ENCODE measurements around the gene NUP210L. TPM values are rescaled to one million over a fixed set of nuclear protein-coding genes. Genes with fewer than 3 reads are reported as not detected.

NUP210L gene
- total and polyA plus RNA-seq, 2 donors (not counting 3 experiments of a cell fraction or from before 2014, with no cell fraction given), result 0.01 to 0.07 TPM

GRCh38 chr1:153951183-153951582 lies 203.7 kb downstream of the NUP210L start:
- DNase-seq (ENCODE audit: low read depth, low spot score) (no peak), FAIRE-seq (no peak)
- ChIA-PET POLR2A (no interaction called here), CTCF (no interaction called here)
- no peaks in the 10 kb centered on the region for H4K20me1 ChIP-seq (replicated peaks; ENCODE audit: control insufficient read depth, extremely low read depth, insufficient read depth, low read length)
- no peaks in the 10 kb centered on the region for H3K4me1 ChIP-seq (ENCODE audit: control insufficient read depth, extremely low read depth, insufficient read depth, low read length)
- H3K9me3 ChIP-seq (replicated peaks; ENCODE audit: control insufficient read depth, insufficient read depth, low read length), result no peaks in the 10 kb centered on the region
- H2AFZ ChIP-seq (ENCODE audit: low read depth, low read length), result no peak overlapping the region
- no peak overlapping the region for H3K9ac ChIP-seq (replicated peaks; ENCODE audit: extremely low read depth, insufficient read depth, low read length)
- intact Hi-C loops (cut with micrococcal nuclease) (no loop called here), dilution Hi-C loops (cut with MboI; ENCODE audit: extremely low pct_ligation_motif_present, low sequenced_read_pairs) (no loop called here)
- no TSS peak for BruUV-seq (replicated peaks)
- peaks cover 16% of the 10 kb centered on the region for H3K79me2 ChIP-seq (ENCODE audit: control insufficient read depth, insufficient read depth, low read length)
- H3K36me3 ChIP-seq (ENCODE audit: control insufficient read depth in 2 of 2, extremely low read depth in 1 of 2, insufficient read depth in 2 of 2, low read length in 2 of 2), result peaks cover 6 to 50% of the 10 kb centered on the region in 2 experiments
- H3K4me2 ChIP-seq (ENCODE audit: insufficient read depth, low read length), result no peak overlapping the region
- H3K27ac ChIP-seq (ENCODE audit: insufficient read depth, low read depth, low read length), result no peak overlapping the region
- no peaks in the 10 kb centered on the region for H3K9me1 ChIP-seq (replicated peaks; ENCODE audit: control insufficient read depth, extremely low read depth, insufficient read depth, low read length)
- H3K27me3 ChIP-seq (ENCODE audit: control insufficient read depth in 2 of 2, insufficient read depth in 2 of 2, low read length in 2 of 2), result no peaks in the 10 kb centered on the region
- no peak overlapping the region for H3K4me3 ChIP-seq (replicated peaks in 1 of 3; ENCODE audit: insufficient read depth in 1 of 3, low read depth in 1 of 3, low read length in 3 of 3)
- TF ChIP-seq JUN (IDR thresholded peaks at IDR 0.05; ENCODE audit: borderline replicate concordance, insufficient read depth, insufficient read length, low read depth) (no peak), POLR2A (IDR thresholded peaks at IDR 0.05; ENCODE audit: low read depth, low read length) (no peak), GATA2 (IDR thresholded peaks at IDR 0.05; ENCODE audit: insufficient read depth, insufficient read length, low read depth, low read length) (no peak), CTCF (IDR thresholded peaks at IDR 0.05; ENCODE audit: extremely low read depth in 1 of 2, insufficient read depth in 1 of 2, low read depth in 1 of 2, low read length in 2 of 2) (no peak), MAX (IDR thresholded peaks at IDR 0.05; ENCODE audit: insufficient read depth, insufficient read length) (no peak), MYC (IDR thresholded peaks at IDR 0.05; ENCODE audit: low read depth, low read length) (no peak), FOS (IDR thresholded peaks at IDR 0.05; ENCODE audit: borderline replicate concordance, insufficient read depth, low read length) (no peak), POLR2AphosphoS5 (IDR thresholded peaks at IDR 0.05; ENCODE audit: insufficient read depth, low read depth, low read length) (no peak)

All from endothelial cell of umbilical vein (primary cell).